Stimulated activated naive CD8-positive, alpha-beta T cell treated with anti-CD3 and anti-CD28 coated beads, Interleukin-15, Interleukin-2, amounts not matched to agents 100 ng/mL and 50 ng/mL, for 24 hours (primary cell): ENCODE results near the gene TTLL5.

Source experiments
- H3K27ac Mint-ChIP-seq: one replicate; pipeline ENCODE4 v1.8.0; 2021; ENCODE audit warnings: mild to moderate bottlenecking, mixed read lengths
- H3K27me3 Mint-ChIP-seq: one replicate; pipeline ENCODE4 v1.8.0; 2021; ENCODE audit warnings: mixed read lengths
- H3K36me3 Mint-ChIP-seq: one replicate; pipeline ENCODE4 v1.8.0; 2021; ENCODE audit warnings: low read depth, mixed read lengths
- H3K4me1 Mint-ChIP-seq: one replicate; pipeline ENCODE4 v1.8.0; 2021; ENCODE audit warnings: low read depth, mixed read lengths
- H3K4me3 Mint-ChIP-seq: one replicate; pipeline ENCODE4 v1.8.0; 2021; ENCODE audit warnings: mild to moderate bottlenecking, mixed read lengths
- H3K9me3 Mint-ChIP-seq: one replicate; pipeline ENCODE4 v1.8.0; 2021; ENCODE audit warnings: mixed read lengths

The TTLL5 gene

DNA sequence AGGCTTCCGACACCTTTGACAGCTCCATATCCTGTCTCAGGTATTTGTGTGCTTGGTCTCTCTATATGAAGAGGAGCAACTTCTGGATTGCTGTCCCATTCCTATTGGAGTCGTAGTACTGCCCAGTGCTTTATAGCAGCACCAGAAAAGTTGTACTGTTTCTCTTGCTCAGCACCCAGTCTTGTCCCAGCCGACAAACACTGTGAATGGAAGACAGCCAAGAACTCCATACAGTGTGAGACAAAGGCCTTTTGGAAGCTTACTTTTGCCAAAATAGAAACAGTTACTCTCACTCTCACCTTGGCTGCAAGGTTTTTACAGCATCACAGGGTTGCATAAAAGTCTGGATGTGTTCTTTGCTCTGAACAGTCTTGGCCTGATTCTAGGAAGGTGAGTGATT lies 215.5 kb downstream of the TTLL5 start:
- Mint-ChIP-seq H3K9me3 (no peaks in the 10 kb centered on the region), H3K4me1 (peaks cover 21% of the 10 kb centered on the region), H3K36me3 (peaks cover 8% of the 10 kb centered on the region), H3K27me3 (no peaks in the 10 kb centered on the region), H3K27ac (no peak overlapping the region), H3K4me3 (no peak overlapping the region)

DNA sequence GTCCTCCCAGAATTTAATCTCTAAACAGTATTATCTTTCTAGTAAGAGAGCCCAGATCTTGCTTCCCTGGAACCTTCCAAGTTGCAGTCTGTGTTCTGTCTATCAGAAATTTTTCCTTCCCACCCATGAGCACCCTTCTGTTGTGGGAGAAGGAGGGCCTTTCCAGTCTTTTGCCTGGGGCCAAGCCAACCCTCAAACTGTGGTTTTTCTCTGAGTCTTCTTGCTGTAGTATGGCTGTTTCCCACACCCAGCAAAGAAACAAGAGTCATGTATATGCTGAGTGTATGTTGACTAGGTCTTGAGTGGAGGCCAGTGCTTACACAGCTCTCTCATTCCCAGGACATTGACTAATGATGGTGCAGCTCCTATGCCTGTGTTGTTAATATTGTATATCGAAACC lies 216.2 kb downstream of the TTLL5 start:
- Mint-ChIP-seq H3K9me3 (no peaks in the 10 kb centered on the region), H3K4me3 (no peak overlapping the region), H3K36me3 (peaks cover 10% of the 10 kb centered on the region), H3K27ac (no peak overlapping the region), H3K4me1 (peaks cover 21% of the 10 kb centered on the region), H3K27me3 (no peaks in the 10 kb centered on the region)

DNA sequence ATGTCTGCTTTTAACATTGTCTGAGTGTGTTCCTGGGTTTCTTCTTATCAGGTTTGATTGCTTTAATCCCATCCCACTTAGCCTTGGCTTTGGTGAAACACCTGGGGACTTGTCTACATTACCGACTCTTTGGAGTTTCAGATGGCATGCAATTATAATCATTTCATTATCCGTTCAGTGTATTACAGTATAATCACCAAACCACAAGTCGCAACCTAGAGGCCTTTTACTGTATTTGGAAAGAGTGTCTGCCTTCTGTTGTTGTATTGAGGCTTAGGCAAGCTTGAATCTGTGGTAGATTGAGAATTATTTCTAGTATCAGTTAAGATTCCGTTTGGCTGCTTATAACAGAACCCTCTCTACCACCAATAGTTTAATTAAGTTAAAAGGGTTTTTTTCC lies 216.8 kb downstream of the TTLL5 start:
- peaks cover 16% of the 10 kb centered on the region for H3K36me3 Mint-ChIP-seq
- H3K4me1 Mint-ChIP-seq = peaks cover 21% of the 10 kb centered on the region
- H3K4me3 Mint-ChIP-seq = no peak overlapping the region
- H3K27me3 Mint-ChIP-seq = no peaks in the 10 kb centered on the region
- no peak overlapping the region for H3K27ac Mint-ChIP-seq
- H3K9me3 Mint-ChIP-seq = no peaks in the 10 kb centered on the region

DNA sequence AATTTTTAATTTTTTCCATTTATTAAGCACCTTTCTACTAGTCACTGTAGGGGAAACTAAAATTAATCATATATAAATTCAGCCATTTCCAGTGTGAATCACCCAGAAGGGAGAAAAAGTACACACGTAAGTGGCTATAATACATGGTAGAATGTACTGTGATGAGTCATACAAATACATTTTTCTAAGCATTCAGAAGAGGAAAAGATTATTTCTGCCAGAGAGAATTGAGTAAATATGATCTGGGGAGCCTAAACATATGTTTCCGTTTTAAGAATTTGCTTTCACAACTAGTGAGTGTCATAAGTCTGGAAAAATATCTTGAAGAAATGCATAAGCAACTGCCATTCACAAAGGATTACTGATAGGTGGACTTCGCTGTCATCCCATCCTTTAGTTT lies 218.0 kb downstream of the TTLL5 start:
- Mint-ChIP-seq H3K27ac (no peak overlapping the region), H3K4me3 (no peak overlapping the region), H3K36me3 (peaks cover 23% of the 10 kb centered on the region), H3K4me1 (peaks cover 21% of the 10 kb centered on the region), H3K27me3 (no peaks in the 10 kb centered on the region), H3K9me3 (no peaks in the 10 kb centered on the region)

DNA sequence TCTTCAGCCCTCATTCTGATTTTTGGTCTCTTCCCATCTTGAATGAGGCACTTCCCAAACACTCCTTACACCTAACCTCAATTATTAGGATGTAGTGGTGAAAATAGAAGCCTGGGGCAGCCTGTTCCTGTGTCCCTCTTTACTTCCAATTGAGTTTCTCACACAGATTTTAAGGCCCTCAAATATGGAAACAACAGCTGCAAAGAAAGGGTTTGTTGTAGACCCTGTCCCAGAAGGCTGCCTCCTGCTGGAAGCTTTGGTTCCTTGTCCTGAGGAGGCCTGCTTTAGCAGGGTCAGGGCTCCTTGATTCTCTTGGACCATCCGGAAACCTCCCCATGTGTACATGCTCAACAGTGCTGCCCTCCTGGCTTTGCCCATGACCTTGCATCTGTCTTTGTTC lies 219.5 kb downstream of the TTLL5 start:
- H3K27ac Mint-ChIP-seq = no peak overlapping the region
- no peak overlapping the region for H3K4me3 Mint-ChIP-seq
- H3K4me1 Mint-ChIP-seq = peaks cover 20% of the 10 kb centered on the region
- no peaks in the 10 kb centered on the region for H3K27me3 Mint-ChIP-seq
- H3K36me3 Mint-ChIP-seq = peaks cover 26% of the 10 kb centered on the region
- no peaks in the 10 kb centered on the region for H3K9me3 Mint-ChIP-seq

DNA sequence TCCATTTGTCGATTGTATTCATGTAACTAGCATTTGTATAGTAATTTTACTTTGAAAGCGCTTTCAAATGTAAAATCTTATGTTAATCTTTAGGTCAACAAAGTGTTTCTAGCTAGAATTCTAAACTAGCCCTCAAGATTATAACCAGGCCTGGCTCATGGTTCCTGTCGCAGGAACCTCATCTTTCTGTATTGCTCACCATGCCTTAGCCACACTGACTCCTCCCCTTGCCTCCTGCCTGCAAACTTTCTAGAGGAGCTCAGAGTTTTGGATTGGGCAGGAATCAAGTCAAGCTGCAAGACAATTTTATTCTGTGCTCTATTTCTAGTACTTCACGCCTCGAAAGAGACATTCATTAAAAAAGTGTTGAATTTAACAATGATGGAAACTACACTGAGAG lies 220.9 kb downstream of the TTLL5 start:
- Mint-ChIP-seq H3K36me3 (peaks cover 35% of the 10 kb centered on the region), H3K27me3 (no peaks in the 10 kb centered on the region), H3K4me1 (peaks cover 12% of the 10 kb centered on the region), H3K9me3 (no peaks in the 10 kb centered on the region), H3K27ac (no peak overlapping the region), H3K4me3 (no peak overlapping the region)

DNA sequence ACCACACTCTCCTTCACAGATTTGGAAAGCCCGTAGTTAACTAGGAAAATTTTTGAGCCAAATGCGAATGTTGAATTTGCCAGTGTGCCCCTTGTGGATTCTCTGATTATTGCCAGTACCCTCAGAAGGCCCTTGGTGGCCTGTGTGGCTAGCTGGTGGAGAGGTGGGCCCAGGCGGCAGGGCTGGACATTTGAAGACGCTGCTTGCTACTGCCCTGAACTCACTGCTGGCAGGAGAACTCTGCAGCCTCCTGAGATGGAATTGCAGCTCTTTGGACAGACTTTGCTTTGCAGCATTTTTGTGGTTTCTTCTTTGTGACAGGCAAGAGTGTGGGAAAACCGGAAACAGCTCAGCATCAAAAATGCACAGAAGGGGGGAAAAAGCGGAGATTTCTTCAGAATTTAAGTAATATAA lies 223.2 kb downstream of the TTLL5 start:
- Mint-ChIP-seq H3K4me3 (no peak overlapping the region), H3K9me3 (no peaks in the 10 kb centered on the region), H3K4me1 (peaks cover 2% of the 10 kb centered on the region), H3K27me3 (no peaks in the 10 kb centered on the region), H3K36me3 (peaks cover 35% of the 10 kb centered on the region), H3K27ac (no peak overlapping the region)

DNA sequence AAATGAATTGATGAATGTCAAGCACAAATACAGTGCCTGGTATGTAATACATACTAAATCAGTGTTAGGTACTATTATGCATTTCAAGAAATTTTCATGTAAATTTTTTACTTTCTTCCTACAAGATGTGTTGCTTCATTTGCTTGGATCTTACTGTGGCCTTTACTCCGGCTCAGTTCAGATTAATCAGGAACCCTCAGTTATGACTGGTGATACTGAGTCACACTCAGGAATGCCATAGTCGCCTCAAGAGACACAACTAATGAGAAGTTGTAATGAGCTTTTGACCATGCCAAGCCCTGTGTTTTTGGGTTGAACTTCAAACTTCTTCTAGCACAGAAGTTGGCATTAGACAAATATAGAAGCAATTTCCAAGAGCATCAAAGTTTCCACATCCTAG lies 224.8 kb downstream of the TTLL5 start:
- Mint-ChIP-seq H3K9me3 (no peaks in the 10 kb centered on the region), H3K4me1 (no peaks in the 10 kb centered on the region), H3K27me3 (no peaks in the 10 kb centered on the region), H3K36me3 (peaks cover 36% of the 10 kb centered on the region), H3K27ac (no peak overlapping the region), H3K4me3 (no peak overlapping the region)

DNA sequence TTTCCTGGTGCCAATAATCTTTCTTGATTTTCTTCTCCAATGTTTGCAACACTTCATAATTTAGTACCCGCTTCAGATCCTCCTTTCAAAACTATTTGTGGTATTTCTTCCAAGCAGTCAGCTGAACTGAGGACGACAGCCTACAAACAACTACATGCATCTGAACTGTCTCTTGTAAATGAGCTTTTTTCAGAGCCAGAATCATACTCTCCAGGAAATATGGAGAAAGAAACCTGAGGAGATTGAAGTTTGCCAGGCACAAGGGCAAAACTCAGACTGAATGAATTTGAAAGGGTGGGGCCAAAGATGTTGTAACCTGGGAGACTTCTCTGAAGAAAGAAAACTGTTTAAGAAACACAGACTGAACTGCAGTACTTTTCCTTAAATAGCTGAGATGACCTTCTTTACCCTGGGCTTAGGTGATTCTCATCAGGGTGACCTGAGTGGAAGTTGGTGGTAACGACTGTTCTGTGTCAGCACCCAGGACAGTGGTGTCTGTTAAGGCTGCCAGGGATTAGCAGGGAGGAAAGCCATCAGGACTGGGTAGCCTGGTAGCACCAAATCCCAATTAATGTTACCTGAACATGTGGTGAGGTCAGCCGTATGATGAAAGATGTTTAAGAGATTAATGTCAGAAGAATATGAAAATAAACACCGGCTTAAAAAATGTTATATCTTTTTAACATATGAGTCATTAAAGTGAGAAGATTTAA lies 225.7 kb downstream of the TTLL5 start:
- Mint-ChIP-seq H3K27ac (no peak overlapping the region), H3K4me1 (no peaks in the 10 kb centered on the region)

DNA sequence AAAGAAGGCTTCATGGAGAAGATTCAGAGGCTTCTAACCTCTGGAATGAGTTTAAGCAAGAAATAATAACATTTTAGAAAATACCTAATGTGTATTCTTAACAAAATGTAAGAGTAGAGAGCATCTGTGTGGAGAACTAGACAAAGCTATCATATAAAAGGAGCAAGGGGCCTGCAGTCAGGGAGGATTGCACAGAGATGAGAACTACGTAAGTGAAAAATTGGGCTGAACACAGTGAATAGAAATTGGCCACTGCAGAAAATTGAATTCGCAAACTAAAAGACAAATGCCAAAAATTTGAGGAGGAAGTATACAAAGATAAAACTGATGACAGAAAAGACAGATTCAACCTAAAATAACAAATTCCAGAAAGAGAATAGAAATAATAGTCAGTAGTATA lies 227.9 kb downstream of the TTLL5 start:
- no peak overlapping the region for H3K27ac Mint-ChIP-seq
- no peaks in the 10 kb centered on the region for H3K9me3 Mint-ChIP-seq
- H3K4me1 Mint-ChIP-seq = no peaks in the 10 kb centered on the region
- no peak overlapping the region for H3K4me3 Mint-ChIP-seq
- H3K36me3 Mint-ChIP-seq = peaks cover 20% of the 10 kb centered on the region
- H3K27me3 Mint-ChIP-seq = no peaks in the 10 kb centered on the region

More for the DNA sequence above, 225.7 kb downstream of the TTLL5 start:
- Mint-ChIP-seq H3K4me3 (no peak overlapping the region), H3K27me3 (no peaks in the 10 kb centered on the region), H3K9me3 (no peaks in the 10 kb centered on the region), H3K36me3 (peaks cover 41% of the 10 kb centered on the region)

DNA sequence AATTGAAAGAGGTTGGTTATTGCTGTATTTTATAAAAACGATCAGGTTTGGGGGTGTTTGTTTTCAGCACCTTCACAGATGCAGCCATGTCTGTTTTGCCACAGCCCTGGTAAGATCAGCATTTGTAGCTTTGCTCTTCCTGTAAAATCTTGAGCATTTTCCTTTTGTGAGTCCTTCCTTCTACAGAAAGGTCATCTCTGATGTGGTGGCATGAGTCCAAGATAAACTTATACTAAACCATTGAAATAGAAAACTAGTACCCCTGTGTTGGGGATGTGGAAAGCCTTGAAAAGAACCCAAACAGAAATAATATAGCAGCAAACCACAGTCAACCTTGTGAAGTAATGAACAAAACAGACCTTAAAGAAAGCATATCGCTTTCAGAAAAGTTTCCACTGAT lies 235.3 kb downstream of the TTLL5 start:
- Mint-ChIP-seq H3K4me1 (peaks cover 8% of the 10 kb centered on the region), H3K9me3 (no peaks in the 10 kb centered on the region), H3K27me3 (no peaks in the 10 kb centered on the region), H3K27ac (no peak overlapping the region), H3K4me3 (no peak overlapping the region), H3K36me3 (peaks cover 4% of the 10 kb centered on the region)

DNA sequence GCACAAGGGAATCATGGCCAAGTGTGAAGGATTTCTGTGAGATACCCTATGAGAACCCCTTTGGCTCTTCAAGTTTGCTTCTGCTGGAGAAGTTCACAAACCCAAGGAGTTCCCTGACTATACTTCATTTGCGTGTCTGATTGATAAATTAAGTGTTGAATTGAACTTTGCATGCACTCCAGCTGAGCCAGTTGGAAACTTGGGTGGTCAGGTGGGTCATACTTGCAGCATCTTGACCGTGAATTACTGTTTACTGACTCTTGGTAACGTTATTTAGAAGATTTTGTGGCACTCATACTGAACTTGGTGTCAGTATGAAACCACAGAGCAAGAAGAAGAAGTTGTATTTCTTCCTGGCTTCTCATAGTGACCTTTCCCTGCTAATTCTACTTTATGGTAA lies 243.3 kb downstream of the TTLL5 start:
- Mint-ChIP-seq H3K4me1 (no peaks in the 10 kb centered on the region), H3K27me3 (no peaks in the 10 kb centered on the region), H3K27ac (no peak overlapping the region), H3K9me3 (no peaks in the 10 kb centered on the region), H3K4me3 (no peak overlapping the region), H3K36me3 (no peaks in the 10 kb centered on the region)

DNA sequence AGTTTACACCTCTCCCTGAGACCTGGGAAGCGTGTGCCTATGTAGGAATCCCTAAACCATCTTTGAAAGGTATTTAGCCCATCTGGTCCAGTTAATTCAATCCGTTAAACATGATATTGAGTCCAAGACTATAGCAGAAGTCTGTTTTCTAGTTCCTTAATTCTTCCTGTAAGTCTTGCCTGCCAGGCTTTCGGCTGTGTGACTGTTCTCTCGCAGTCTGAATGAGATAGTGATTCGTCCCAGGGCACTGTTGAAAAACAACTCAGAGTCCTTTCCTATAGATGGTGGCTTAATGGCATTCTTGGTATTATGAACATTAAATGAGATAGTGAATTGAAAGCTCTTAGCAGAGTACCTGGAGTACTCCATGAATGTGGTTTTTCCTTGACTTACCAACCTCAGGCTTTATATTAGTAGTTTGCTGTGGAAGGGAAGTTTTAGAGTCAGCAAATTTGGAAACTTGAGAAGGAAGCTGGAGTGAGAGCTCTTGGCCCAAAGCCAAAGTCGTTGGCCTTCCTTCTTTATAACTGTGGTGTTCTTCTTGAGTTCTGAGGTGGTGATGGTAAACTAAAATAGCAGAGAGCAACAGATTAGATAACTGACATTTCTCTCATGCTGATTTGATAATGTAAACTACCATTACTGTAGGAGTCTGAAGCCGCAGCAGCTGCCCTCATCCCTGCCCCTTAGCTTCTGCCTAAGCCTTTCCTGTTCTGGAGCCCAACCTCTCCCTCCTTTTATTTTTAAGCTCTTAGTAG lies 244.3 kb downstream of the TTLL5 start:
- H3K9me3 Mint-ChIP-seq = no peaks in the 10 kb centered on the region
- H3K4me1 Mint-ChIP-seq = no peaks in the 10 kb centered on the region
- H3K27me3 Mint-ChIP-seq = no peaks in the 10 kb centered on the region
- no peak overlapping the region for H3K27ac Mint-ChIP-seq
- no peak overlapping the region for H3K4me3 Mint-ChIP-seq
- H3K36me3 Mint-ChIP-seq = no peaks in the 10 kb centered on the region

DNA sequence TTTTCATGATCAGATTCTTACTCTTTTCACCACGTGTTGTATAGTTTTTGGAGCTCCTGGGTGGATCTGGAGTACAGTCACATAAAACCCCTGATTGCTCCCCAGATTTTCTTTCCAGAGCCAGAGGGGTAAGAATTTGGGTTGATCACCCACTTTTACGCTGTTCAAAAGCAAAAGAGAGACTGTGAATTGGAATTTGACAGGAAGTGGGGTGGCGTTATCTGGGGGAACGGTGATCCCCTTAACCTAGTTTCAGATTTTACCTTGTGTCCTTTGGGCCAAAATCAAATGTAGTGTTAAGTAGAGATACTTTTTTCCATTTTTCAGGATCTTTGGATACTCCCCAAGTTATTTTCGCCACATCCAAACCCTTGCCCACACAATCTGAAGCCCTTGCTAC lies 245.2 kb downstream of the TTLL5 start:
- no peaks in the 10 kb centered on the region for H3K9me3 Mint-ChIP-seq
- H3K27ac Mint-ChIP-seq = no peak overlapping the region
- H3K4me1 Mint-ChIP-seq = no peaks in the 10 kb centered on the region
- H3K36me3 Mint-ChIP-seq = no peaks in the 10 kb centered on the region
- no peaks in the 10 kb centered on the region for H3K27me3 Mint-ChIP-seq
- no peak overlapping the region for H3K4me3 Mint-ChIP-seq

DNA sequence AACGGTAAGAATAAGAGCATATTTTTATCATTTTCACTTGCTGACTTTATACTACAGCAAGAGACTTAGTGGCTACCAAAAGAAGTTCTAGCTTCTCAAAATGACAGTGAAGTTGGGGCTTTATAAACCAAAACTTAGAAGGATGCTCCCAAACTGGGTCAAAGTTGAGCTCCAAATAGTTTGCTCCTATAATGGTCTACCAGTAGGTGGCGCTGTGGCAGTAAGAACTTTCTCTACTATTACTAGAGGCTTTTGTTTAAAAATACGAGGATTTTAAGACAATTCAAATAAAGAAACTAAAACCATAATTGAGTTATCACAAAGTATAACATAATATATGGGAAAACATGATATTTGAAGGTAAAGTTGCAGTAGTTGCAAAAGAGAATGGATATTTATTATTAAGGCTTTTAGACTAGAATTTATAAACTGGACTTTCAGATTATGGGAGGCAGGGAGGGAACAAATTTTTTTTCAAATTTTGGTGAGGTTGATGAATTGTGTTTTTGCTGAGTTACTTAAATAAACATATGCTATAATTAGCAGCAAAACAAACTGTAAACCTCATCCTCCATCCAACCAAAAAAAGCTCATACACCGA lies 245.7 kb downstream of the TTLL5 start:
- H3K27me3 Mint-ChIP-seq = no peaks in the 10 kb centered on the region
- no peak overlapping the region for H3K27ac Mint-ChIP-seq
- no peaks in the 10 kb centered on the region for H3K9me3 Mint-ChIP-seq
- H3K4me1 Mint-ChIP-seq = no peaks in the 10 kb centered on the region
- no peak overlapping the region for H3K4me3 Mint-ChIP-seq
- no peaks in the 10 kb centered on the region for H3K36me3 Mint-ChIP-seq
